Effector memory CD4-positive, alpha-beta T cell (primary cell): ENCODE results near the gene ZBTB7C.

Source experiments
- DNase-seq, 3 donors: peaks; one replicate each; pipeline ENCODE4 v3.0.0-alpha.2; 2020
- H3K27ac ChIP-seq: 2 replicates; pipeline ENCODE4 v1.7.0; 2013; ENCODE audit warnings: mild to moderate bottlenecking, low read length, moderate library complexity; ENCODE audit not compliant: insufficient read depth, poor library complexity, severe bottlenecking
- H3K27me3 ChIP-seq: replicated peaks from 2 replicates; pipeline ENCODE4 v1.7.0; 2013; ENCODE audit warnings: mild to moderate bottlenecking, low read length; ENCODE audit not compliant: insufficient read depth, control insufficient read depth, poor library complexity, severe bottlenecking
- H3K36me3 ChIP-seq: 2 replicates; pipeline ENCODE4 v1.7.0; 2013; ENCODE audit warnings: mild to moderate bottlenecking, low read length, moderate library complexity; ENCODE audit not compliant: control insufficient read depth, insufficient read depth
- H3K4me1 ChIP-seq: 2 replicates; pipeline ENCODE4 v1.7.0; 2013; ENCODE audit warnings: low read length, mild to moderate bottlenecking; ENCODE audit not compliant: control insufficient read depth, insufficient read depth, poor library complexity, severe bottlenecking
- H3K4me3 ChIP-seq: 2 replicates; pipeline ENCODE4 v1.7.0; 2013; ENCODE audit warnings: low read length, low read depth, mild to moderate bottlenecking; ENCODE audit not compliant: insufficient read depth, poor library complexity, severe bottlenecking
- H3K9me3 ChIP-seq: 2 replicates; pipeline ENCODE4 v1.7.0; 2013; ENCODE audit warnings: mild to moderate bottlenecking, low read length, moderate library complexity; ENCODE audit not compliant: control insufficient read depth

Gene ZBTB7C

DNA sequence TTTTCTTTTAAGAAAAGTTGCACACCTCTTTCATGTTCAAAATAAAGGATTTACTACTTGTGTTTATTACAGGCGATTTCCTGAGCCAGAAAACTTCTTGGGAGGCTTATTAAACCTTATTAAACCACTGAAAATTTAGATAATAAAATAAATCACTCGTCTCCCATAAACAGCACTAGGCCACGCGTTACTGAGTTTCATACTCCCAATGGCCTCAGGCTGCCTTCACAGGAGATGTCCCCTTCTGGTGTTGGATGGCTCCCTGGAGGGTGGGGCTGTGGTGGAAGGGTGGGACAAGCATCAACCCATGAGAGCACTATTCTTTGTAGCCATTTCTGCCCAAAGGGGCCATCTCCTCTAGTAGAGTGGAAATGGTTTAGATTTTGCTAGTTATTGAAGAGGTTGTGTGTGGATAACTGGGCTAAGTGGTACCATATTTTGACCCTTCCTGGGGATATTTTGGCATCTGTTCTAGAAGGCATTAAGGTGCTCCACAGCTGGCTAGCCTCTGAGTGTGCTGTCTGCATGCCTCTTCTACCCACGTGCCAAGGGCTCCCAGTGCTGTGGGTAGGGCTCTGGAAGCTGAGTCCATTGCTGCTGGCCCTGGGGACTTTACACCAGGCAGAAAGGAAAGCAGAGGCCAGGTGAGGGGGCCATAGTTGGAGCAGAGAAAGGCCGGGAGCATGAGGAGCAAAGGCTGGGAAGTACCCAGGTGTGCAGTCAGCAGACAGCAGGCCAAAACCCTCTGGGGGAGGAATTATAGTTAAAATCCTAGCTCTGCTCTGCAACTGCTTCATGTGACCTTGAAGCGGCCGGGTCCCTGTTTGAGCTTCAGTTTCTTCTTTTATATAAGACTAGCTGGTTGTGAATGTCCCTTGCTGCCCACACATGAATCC, 357.0 kb downstream of the ZBTB7C start:
- Histone ChIP-seq H3K4me1 (no peaks in the 10 kb centered on the region), H3K36me3 (no peaks in the 10 kb centered on the region), H3K27ac (no peak overlapping the region), H3K9me3 (no peaks in the 10 kb centered on the region), H3K27me3 (peaks cover 4% of the 10 kb centered on the region), H3K4me3 (no peak overlapping the region)
- DNase-seq: no peak

DNA sequence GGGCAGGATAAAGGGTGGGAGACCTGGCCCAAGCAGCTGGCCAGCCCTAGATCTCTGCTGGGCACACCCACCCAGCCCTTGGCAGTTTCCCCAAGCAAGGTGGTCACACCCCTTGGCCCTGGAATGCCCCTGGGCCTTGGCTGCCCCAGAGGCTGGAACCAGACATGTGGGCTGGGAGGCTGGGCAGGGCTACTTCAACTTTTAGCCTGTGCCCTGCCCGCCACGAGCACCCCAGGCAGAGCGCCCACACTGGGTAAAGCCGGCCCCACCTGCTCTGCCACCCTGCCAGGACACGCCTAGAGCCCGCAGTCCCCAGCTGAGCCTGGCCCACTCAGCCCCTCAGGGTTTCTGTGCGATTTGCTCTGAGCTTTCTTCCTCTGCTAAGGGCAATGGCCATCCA, 359.0 kb downstream of the ZBTB7C start:
- no peaks in the 10 kb centered on the region for H3K4me1 ChIP-seq
- no peak for DNase-seq
- no peak overlapping the region for H3K27ac ChIP-seq
- no peaks in the 10 kb centered on the region for H3K36me3 ChIP-seq
- H3K27me3 ChIP-seq: peaks cover 4% of the 10 kb centered on the region
- no peak overlapping the region for H3K4me3 ChIP-seq
- H3K9me3 ChIP-seq: no peaks in the 10 kb centered on the region

DNA sequence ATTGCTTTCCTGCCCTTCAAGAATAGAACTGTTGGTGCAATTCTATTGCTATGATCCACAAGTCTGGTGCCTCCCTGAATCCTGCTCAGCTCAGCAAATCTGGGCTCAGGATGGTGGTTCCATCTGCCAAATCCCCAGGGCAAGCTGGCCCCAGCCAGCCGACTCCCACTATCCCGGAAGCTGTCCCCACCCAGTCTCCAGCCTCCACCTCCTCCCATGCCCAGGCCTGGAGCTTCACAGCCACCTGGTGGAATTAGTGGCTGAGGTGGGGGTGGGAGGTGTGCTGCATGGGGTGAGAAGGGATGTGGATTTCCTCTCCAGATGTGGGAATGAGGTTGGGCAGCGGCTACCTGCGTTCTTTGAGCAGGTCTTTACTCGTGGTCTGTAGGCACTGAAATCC, 359.4 kb downstream of the ZBTB7C start:
- Histone ChIP-seq H3K27me3 (peaks cover 4% of the 10 kb centered on the region), H3K9me3 (no peaks in the 10 kb centered on the region), H3K4me1 (no peaks in the 10 kb centered on the region), H3K36me3 (no peaks in the 10 kb centered on the region), H3K4me3 (no peak overlapping the region), H3K27ac (no peak overlapping the region)
- DNase-seq: no peak

DNA sequence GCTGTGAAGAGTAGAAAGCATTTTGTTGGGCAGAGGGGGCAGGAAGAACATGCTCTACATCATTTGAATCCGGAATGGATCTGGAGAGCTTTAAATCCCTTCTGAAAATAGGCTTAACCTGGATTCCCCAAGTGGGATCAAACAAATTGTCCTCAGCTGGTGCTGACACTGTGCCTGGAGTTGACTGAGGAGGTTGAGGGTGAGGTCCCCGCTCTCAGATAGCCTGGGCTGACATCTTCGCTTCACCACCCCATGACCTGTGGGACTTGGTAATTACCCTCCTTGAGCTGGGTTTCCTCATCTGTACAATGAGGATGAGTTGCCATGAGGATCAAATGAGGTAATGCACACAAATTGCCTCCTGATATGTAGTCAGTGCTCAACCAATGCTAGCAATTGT, 360.9 kb downstream of the ZBTB7C start:
- Histone ChIP-seq H3K9me3 (no peaks in the 10 kb centered on the region), H3K36me3 (no peaks in the 10 kb centered on the region), H3K27me3 (peaks cover 4% of the 10 kb centered on the region), H3K27ac (no peak overlapping the region), H3K4me3 (no peak overlapping the region), H3K4me1 (no peaks in the 10 kb centered on the region)
- no peak for DNase-seq

DNA sequence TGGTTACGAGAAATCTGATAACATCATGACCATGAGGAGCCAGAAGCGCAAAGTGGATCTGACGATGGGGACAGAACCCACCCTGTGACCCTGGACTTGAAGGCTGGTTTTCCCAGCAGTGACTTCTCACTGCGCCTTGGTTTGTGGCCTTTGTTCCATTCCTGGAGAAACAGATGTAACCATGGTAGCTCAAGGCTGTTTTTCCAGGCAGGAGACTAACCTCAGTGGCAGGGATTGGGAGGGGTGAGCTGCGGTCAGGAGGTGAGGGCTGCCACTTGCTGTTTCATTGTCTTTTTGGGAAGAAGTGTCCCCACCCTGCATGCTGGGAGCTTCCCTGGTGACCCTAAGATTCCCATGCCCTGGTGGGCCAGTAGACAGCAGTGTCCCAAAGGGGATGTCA, 362.3 kb downstream of the ZBTB7C start:
- Histone ChIP-seq H3K27me3 (peaks cover 4% of the 10 kb centered on the region), H3K27ac (no peak overlapping the region), H3K36me3 (no peaks in the 10 kb centered on the region), H3K9me3 (no peaks in the 10 kb centered on the region), H3K4me3 (no peak overlapping the region), H3K4me1 (no peaks in the 10 kb centered on the region)
- no peak for DNase-seq

DNA sequence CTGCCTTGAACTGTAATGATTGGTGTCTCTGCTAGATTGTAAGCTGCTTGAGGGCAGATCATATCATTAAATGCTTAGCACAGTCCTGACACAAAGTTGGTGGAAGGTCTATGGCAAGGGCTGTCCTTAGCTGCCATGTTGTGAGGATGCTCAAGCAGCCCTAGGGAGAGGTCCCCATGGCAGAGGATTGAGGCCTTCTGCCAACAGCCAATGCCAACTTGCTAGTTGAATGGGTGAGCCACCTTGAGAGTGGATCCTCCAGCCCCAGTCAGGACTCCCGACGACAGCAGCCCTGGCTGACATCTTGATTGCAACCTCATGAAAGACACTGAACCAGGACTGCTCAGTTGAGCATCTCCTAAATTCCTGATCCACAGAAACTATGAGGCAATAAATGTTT, 363.4 kb downstream of the ZBTB7C start:
- Histone ChIP-seq H3K4me3 (no peak overlapping the region), H3K36me3 (no peaks in the 10 kb centered on the region), H3K4me1 (no peaks in the 10 kb centered on the region), H3K27me3 (no peaks in the 10 kb centered on the region), H3K27ac (no peak overlapping the region), H3K9me3 (no peaks in the 10 kb centered on the region)
- DNase-seq: no peak

DNA sequence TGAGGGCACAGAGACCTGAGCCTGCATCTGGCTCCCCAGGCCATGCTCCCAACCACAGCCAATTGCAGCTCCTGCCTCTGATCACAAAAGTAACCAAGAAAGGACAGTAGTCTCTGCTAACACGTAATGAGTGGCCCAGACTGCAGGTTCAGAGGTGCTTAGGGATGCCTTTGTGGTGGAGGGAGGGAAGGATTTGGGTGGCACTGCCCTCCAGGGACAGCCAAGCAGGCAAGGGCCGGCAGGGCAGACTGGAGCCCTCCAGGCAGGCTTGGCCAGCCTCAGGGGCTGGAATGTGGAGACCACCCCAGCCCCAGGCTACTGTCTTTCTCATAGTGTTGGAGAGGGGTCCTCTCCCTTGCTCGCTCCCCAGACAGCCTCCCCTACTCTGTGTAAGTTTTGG, 364.2 kb downstream of the ZBTB7C start:
- Histone ChIP-seq H3K27me3 (no peaks in the 10 kb centered on the region), H3K36me3 (no peaks in the 10 kb centered on the region), H3K27ac (no peak overlapping the region), H3K4me1 (no peaks in the 10 kb centered on the region), H3K9me3 (no peaks in the 10 kb centered on the region), H3K4me3 (no peak overlapping the region)
- no peak for DNase-seq

DNA sequence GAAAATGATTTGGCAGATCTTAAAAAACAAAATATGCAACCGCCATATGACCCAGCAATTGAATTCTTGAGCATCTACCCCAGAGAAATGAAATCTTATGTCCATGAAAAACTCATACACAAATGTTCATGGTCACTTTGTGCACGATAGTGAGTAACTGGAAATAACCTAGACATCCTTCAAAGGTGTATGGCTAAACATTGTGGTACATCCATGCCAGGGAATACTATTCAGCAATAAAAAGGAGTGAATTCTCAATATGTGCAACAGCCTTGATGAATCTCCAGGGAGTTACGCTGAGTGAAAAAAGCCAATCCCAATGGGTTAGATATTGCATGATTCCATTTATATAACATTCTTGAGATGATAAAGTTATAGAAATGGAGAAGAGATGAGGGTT, 366.0 kb downstream of the ZBTB7C start:
- no peak for DNase-seq
- Histone ChIP-seq H3K36me3 (no peaks in the 10 kb centered on the region), H3K4me3 (no peak overlapping the region), H3K27me3 (no peaks in the 10 kb centered on the region), H3K27ac (no peak overlapping the region), H3K4me1 (no peaks in the 10 kb centered on the region), H3K9me3 (no peaks in the 10 kb centered on the region)

DNA sequence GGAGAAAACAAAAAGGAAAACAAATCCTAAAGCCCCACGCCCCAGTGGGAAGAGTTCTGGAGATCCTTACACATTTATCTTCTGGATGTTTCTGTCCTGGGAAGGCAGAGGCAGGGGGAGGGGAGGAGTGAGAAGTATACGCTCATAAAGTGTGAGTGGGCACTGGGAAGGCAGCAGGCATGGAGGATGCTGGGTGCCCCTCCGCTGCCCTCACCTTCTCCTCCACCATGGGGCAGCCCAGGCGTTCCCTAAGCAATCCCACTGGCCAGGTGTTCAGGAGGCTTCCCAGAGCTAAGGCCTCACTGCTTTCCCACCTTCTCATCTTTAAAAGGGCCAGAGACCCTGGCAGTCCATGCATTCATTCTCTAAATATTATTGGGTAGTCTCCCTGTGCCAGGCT, 366.8 kb downstream of the ZBTB7C start:
- no peaks in the 10 kb centered on the region for H3K27me3 ChIP-seq
- no peak overlapping the region for H3K27ac ChIP-seq
- no peaks in the 10 kb centered on the region for H3K9me3 ChIP-seq
- no peak overlapping the region for H3K4me3 ChIP-seq
- DNase-seq: no peak
- no peaks in the 10 kb centered on the region for H3K4me1 ChIP-seq
- H3K36me3 ChIP-seq: no peaks in the 10 kb centered on the region

DNA sequence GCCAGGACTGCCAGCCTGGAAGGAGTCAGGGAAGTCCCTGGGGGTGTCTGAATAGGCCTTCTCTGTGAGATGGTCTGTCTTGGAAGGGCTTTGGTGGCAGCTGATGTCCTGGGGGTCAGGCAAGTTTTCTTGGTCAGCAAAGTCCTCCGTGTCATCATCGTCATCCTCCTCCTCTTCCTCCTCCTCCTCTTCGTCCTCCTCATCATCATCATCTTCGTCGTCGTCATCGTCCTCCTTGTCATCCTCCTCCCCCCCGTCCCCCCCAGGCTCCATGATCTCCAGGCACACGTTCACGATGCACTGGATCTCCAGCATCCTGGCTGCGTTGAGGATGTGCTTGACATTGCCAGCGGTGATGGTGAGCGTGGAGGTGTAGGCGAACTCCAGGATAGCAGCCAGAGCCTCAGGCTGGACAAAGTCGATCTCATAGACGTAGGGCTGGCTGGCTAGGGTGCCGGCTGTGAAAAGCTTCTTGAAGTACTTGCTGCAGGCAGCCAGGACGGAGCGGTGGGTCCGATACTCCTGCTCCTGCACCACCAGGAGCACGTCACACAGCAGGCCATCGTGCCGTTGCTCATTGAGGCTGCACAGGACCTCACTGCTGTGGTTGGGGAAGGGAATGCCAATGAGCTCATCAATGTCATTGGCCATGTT, 368.6 kb downstream of the ZBTB7C start:
- Histone ChIP-seq H3K27me3 (no peaks in the 10 kb centered on the region), H3K36me3 (no peaks in the 10 kb centered on the region)
- no peak for DNase-seq

More for the DNA sequence above, 368.6 kb downstream of the ZBTB7C start:
- no peaks in the 10 kb centered on the region for H3K9me3 ChIP-seq
- H3K4me3 ChIP-seq: no peak overlapping the region
- no peaks in the 10 kb centered on the region for H3K4me1 ChIP-seq
- no peak overlapping the region for H3K27ac ChIP-seq
